Tibial nerve (tissue), 4 donors: ENCODE results near the gene CLMN. TPM values are rescaled to one million over a fixed set of nuclear protein-coding genes. Genes with fewer than 3 reads are reported as not detected.

ENCODE experiments used
- DNase-seq, 2 donors: peaks; one replicate each; pipeline ENCODE4 v3.0.0-alpha.2; 2019; ENCODE audit warnings: low spot score in 2 of 2
- H3K27ac ChIP-seq, 4 donors: fragments of 200-600 bp; sonication (generic) in 3 of 4; one replicate each; pipeline ENCODE4 v1.5.1; 2017 to 2019; ENCODE audit warnings: mild to moderate bottlenecking in 1 of 4
- H3K27me3 ChIP-seq, 2 donors: fragments of 200-600 bp; sonication (generic) in 1 of 2; one replicate each; pipeline versions ENCODE4 v1.5.1 to v1.6.0; 2017 to 2019
- H3K36me3 ChIP-seq, 3 donors: fragments of 200-600 bp; sonication (generic); one replicate each; pipeline ENCODE4 v1.5.1; 2018 to 2019
- H3K4me1 ChIP-seq, 4 donors: fragments of 200-600 bp; sonication (generic) in 3 of 4; one replicate each; pipeline ENCODE4 v1.5.1; 2017 to 2019
- H3K4me3 ChIP-seq, 4 donors: fragments of 200-600 bp; sonication (generic) in 3 of 4; one replicate each; pipeline ENCODE4 v1.5.1; 2017 to 2019; ENCODE audit warnings: mild to moderate bottlenecking in 1 of 4, moderate library complexity in 1 of 4
- H3K9me3 ChIP-seq, 4 donors: fragments of 200-600 bp; sonication (generic) in 3 of 4; one replicate each; pipeline ENCODE4 v1.5.1; 2017 to 2019
- EP300 ChIP-seq, 2 donors: sonication (generic); formaldehyde crosslinking; IDR thresholded peaks; one replicate each; pipeline ENCODE4 v1.6.1; 2017; ENCODE audit warnings: antibody characterized with exemption in 2 of 2, mild to moderate bottlenecking in 1 of 2
- POLR2A ChIP-seq, 2 donors: fragments of 450-650 bp; IDR thresholded peaks; one replicate each; pipeline ENCODE4 v1.6.1; 2017; ENCODE audit warnings: antibody characterized with exemption in 2 of 2, mild to moderate bottlenecking in 2 of 2, moderate library complexity in 2 of 2
- WGBS, 2 donors: methylation state at CpG; one replicate each; pipeline ENCODE4 v1.1.5; 2018; 5-methylcytosine and 5-hydroxymethylcytosine counted together
- small RNA-seq: library from RNA; depleted of rRNA; stranded (forward); fragments of <200 nt; gene quantifications from one replicate; pipeline ENCODE3, GENCODE V24; 2016
- total RNA-seq, 4 donors: library from RNA; depleted of rRNA; stranded (reverse); fragments of >200 nt; gene quantifications; one replicate each; pipeline ENCODE4 v1.1.0, GENCODE V29; 2016
- TF ChIP-seq, protein P1 (sequence below), 5 experiments: fragments of 200-600 bp in 3 of 5; fragments of 450-650 bp in 2 of 5; sonication (generic) in 3 of 5; IDR thresholded peaks; one replicate each; pipeline ENCODE4 v1.5.1; 2016 to 2019; ENCODE audit warnings: antibody characterized with exemption in 5 of 5, mild to moderate bottlenecking in 3 of 5, moderate library complexity in 2 of 5

Gene CLMN
- total RNA-seq, 4 donors from 2014 or later = 31.2 to 49.8 (median 40.9) TPM

- DNase-seq = no peak
- WGBS, 2 donors = 71 to 76% methylated on average over 8 of the region's 8 CpGs
- Histone ChIP-seq H3K27ac (peak overlapping the region in 3 of 4 donors; percentile 36 to 80 (median 73)), H3K4me1 (peaks cover 0 to 89% (median 28%) of the 10 kb centered on the region in 4 donors), H3K27me3 (no peaks in the 10 kb centered on the region), H3K36me3 (peaks cover 0 to 14% (median 0%) of the 10 kb centered on the region in 3 donors), H3K4me3 (no peak overlapping the region), H3K9me3 (no peaks in the 10 kb centered on the region)
- TF ChIP-seq POLR2A (IDR thresholded peaks at IDR 0.05) = no peak
Observed at GRCh38 chr14:95134304-95134933, 185.3 kb downstream of the CLMN start.

DNA sequence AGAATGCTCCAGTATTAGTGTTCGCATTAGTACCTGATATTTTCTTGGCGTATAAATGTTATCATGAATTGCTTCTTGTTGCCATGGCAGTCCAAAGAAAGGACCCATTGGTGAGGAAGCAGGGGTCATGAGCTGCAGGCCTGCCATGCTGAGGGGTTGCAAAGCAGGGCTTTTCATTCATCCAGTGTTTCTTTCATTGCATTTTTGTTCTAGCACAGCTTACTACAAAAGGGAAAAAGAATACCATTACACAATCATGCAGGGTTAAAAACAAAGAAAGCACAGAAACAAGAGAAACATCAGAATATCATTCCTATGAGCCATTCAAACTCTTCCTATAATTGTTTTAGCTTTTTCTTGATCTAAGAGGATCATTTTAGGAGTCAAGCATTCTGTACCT lies 186.4 kb downstream of the CLMN start:
- TF ChIP-seq POLR2A (IDR thresholded peaks at IDR 0.05) (no peak), EP300 (IDR thresholded peaks at IDR 0.05) (peak in 1 of 2 donors; percentile 74)
- TF ChIP-seq, protein P1, sequence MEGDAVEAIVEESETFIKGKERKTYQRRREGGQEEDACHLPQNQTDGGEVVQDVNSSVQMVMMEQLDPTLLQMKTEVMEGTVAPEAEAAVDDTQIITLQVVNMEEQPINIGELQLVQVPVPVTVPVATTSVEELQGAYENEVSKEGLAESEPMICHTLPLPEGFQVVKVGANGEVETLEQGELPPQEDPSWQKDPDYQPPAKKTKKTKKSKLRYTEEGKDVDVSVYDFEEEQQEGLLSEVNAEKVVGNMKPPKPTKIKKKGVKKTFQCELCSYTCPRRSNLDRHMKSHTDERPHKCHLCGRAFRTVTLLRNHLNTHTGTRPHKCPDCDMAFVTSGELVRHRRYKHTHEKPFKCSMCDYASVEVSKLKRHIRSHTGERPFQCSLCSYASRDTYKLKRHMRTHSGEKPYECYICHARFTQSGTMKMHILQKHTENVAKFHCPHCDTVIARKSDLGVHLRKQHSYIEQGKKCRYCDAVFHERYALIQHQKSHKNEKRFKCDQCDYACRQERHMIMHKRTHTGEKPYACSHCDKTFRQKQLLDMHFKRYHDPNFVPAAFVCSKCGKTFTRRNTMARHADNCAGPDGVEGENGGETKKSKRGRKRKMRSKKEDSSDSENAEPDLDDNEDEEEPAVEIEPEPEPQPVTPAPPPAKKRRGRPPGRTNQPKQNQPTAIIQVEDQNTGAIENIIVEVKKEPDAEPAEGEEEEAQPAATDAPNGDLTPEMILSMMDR (IDR thresholded peaks at IDR 0.05) = no peak
- Histone ChIP-seq H3K27me3 (no peaks in the 10 kb centered on the region), H3K4me3 (no peak overlapping the region), H3K27ac (peak overlapping the region; percentile 7 to 80 (median 51)), H3K4me1 (peaks cover 0 to 89% (median 24%) of the 10 kb centered on the region in 4 donors), H3K36me3 (peaks cover 0 to 25% (median 0%) of the 10 kb centered on the region in 3 donors), H3K9me3 (no peaks in the 10 kb centered on the region)
- DNase-seq = no peak
- 46 to 49% methylated on average over 2 of the region's 2 CpGs for WGBS, 2 donors

DNA sequence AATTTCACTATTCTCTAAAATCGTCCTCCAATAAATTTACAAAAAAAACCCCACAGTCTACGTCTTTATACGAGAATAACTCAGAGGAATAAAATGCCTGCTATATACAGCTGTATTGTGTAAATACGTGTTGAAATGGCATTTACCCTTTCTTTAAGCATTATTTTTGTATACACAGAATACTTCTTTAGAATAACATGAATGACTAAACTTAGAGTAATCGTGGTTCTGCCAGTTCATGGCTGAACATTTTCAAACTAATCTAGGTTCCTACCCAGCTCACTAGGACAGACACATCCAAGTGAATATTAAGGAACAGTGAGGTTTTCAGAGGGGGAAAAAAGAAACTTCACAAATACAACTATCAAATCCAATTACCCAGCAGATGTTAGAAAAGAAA lies 186.9 kb downstream of the CLMN start:
- Histone ChIP-seq H3K36me3 (peaks cover 0 to 27% (median 0%) of the 10 kb centered on the region in 3 donors), H3K27ac (peak overlapping the region; percentile 7 to 80 (median 51)), H3K27me3 (no peaks in the 10 kb centered on the region), H3K4me3 (no peak overlapping the region), H3K4me1 (peaks cover 0 to 89% (median 21%) of the 10 kb centered on the region in 4 donors), H3K9me3 (no peaks in the 10 kb centered on the region)
- no peak for TF ChIP-seq EP300 (IDR thresholded peaks at IDR 0.05)
- TF ChIP-seq POLR2A (IDR thresholded peaks at IDR 0.05) = no peak
- TF ChIP-seq, protein P1 (IDR thresholded peaks at IDR 0.05) = no peak
- no peak for DNase-seq
- 48 to 55% methylated on average over 5 of the region's 5 CpGs for WGBS, 2 donors

Small RNA genes lying within 50 kb of the gene (small RNA-seq; reads per million reads assigned to genes)
- not detected for gene MIR3173

Other genes with a start within 250 kb of the CLMN start
- 10 to 100 TPM; 54.5 to 94.8 (median 83.8) TPM for gene DICER1, start 162.4 kb downstream of the CLMN start, total RNA-seq
- gene SYNE3, start 196.7 kb upstream of the CLMN start, total RNA-seq = 100 to 1,000 TPM in 1 of 4 donors, 10 to 100 TPM in 3; 71.0 to 106 (median 87.5) TPM
- 10 to 100 TPM; 26.4 to 44.7 (median 34.6) TPM for gene GLRX5, start 215.1 kb upstream of the CLMN start, total RNA-seq